Measurements from ENCODE around the gene NRG4.
"Not testable (repeated sequence)": the region's sequence is repeated elsewhere in the genome, so short reads cannot be mapped to it uniquely, and the experiment has no call there.

Gene NRG4

GRCh38 chr15:76011627-76012551 lies at the start of gene NRG4:
Gene NRG4 (minus strand): TSS chr15:76012424. CDS start chr15:76011230, 1,194 bp downstream.
- DNase-seq: no peak

GRCh38 chr15:76061700-76062099 lies 49.5 kb upstream of the NRG4 start:
- no peak for DNase-seq

- peak; percentile 73 for DNase-seq
These were observed 48.1 kb upstream of the NRG4 start for GRCh38 chr15:76060118-76060989.

- peak; percentile 63 for DNase-seq
These were observed 47.3 kb upstream of the NRG4 start, which contains the start of gene TMEM266 for GRCh38 chr15:76059320-76060117. Gene TMEM266 (plus strand): TSS chr15:76059985. CDS start chr15:76134264, 74,279 bp downstream.

DNA sequence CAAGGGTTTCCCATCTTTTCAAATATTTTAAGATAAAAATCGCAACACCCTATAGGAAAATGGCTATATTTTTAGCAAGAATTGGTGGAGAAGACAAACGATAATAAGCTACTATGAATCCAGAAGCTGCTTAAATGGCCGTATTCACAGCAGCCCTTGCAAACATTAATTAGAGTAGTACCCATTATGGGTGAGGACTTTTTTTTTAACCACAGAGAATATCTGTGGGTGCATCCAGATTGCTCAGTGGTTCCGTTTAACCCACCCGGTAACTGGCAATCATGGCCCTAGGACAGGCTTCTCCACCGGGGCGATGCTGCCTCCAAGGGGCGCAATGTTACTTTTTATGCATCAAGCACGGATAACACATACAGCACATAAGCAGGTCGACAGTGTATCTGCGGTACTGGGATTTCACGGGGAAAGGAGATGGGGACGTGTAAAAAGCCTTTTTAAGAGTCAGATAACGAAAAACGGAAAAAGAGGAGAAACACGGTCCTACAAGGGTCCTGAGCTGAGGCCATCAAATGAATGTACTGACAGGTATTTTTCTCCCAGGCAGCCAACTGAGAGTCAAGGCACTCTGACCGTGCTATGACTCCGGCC lies 46.6 kb upstream of the NRG4 start:
- DNase-seq: no peak

DNA sequence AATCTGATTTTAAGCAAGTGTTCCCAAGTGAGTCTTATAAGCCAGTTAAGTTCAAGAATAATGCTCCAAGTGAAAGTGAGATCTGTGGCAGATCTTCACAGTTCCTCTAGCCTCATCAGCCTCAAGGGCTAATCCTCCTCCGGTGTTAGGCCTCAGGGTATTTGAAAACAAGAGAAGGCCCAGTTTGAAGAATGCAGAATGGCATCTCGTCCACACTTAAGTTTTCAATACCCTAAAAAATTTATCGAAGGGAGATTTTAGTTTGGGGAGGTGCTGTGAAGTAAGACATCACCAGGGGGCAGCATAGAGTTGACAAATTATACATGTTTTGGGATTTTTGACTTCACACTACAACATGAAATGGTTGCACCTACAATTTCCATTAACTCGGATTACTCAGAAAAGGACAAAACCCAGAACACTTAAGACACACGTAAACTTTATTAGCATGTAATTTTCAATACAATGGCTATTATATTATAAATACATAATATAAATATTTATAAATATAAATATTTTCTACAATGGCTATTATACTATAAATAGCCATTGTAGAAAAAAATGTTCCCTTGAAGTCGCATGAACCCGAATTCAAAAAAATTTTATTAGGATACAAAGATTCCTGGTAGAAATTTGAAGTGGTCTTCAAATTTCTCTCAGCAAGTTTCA lies 45.2 kb upstream of the NRG4 start:
- peak; percentile 60 for DNase-seq

DNA sequence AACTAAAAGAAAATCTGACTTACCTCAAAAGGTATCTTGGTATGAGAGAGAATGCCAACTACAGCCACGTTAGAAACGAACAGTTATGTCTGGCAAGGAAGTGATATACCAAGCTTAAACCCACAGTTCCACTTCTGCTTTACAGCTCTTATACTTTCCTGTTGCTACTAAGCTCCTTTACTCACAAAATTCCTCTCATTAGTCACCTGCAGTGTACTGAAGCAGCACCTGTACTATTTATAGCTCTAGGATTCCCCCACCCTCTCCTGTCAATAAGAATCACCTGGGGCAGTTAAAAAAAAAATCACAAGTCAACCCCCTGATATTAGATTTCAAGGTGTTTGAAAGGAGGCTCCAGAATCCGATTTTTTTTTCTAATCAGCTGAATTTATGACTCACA lies 44.7 kb upstream of the NRG4 start:
- DNase-seq: no peak

- not testable (repeated sequence) for DNase-seq
These were observed 42.0 kb upstream of the NRG4 start for GRCh38 chr15:76054201-76054600.

- DNase-seq: no peak
These were observed 26.3 kb upstream of the NRG4 start for GRCh38 chr15:76038512-76038911.

- no peak for DNase-seq
These were observed 23.4 kb upstream of the NRG4 start for GRCh38 chr15:76035593-76035992.

DNA sequence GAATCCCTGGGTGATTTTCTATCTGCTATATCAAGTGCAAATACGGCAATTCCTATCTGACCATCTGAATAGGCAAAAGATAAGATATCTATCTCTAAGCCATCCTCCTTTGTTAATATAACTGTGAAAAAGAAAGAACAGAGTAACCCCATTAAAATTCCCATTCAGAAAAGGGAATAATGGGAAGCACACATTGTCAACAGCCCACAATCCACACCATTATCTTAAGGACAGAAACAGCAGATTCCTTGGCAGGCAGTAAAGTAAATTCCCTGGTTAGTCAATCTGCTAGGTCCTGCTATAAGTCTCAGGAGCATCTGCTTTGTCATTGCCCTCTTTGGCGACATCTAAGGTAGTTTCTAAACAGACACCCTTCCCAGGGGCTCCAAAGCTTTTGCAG lies 21.9 kb upstream of the NRG4 start:
- DNase-seq: no peak

GRCh38 chr15:76033438-76033837 lies 21.2 kb upstream of the NRG4 start:
- DNase-seq: no peak

GRCh38 chr15:76032046-76032445 lies 19.8 kb upstream of the NRG4 start:
- no peak for DNase-seq

DNA sequence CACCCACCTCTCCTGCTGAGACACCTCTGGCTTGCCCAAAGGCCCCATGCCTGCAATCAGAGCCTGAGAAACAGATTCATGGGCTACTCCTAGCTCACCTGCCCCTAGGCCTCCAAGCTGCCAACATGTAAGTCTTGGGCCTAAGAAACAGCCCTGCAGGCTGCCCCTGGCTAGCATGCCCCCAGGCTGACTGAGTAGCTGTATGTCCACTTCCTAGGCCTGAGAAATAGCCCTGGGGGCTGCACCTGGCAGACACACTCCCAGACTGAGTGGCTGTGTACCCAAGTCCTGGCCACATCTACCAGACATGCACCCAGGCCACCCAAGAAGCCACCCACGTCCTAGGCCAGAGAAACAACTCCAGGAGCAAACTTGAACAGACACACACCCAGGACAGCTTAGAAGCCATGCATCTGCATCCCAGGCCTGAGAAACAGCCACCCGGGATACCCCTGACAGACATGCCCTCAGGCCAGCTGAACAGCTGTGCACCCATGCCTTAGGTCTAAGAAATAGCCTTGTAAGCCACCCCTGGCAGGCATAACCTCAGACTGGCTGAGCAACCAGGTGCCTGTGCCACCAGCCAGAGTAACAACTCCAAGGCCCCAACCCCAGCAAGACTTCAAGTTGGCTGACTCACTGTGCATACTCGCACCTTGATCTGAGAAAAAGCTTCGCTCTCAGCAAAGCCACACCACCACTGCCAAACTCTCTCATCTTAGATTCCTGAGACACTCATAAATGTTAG lies 12.0 kb upstream of the NRG4 start:
- no peak for DNase-seq

GRCh38 chr15:76013470-76013869 lies 1.2 kb upstream of the NRG4 start:
- DNase-seq: not testable (repeated sequence)

GRCh38 chr15:76010613-76011012 lies 1.6 kb downstream of the NRG4 start:
- no peak for DNase-seq

GRCh38 chr15:76006136-76006778 lies 6.0 kb downstream of the NRG4 start:
- DNase-seq: no peak

- DNase-seq: no peak
These were observed 8.9 kb downstream of the NRG4 start for GRCh38 chr15:76003364-76003763.

DNA sequence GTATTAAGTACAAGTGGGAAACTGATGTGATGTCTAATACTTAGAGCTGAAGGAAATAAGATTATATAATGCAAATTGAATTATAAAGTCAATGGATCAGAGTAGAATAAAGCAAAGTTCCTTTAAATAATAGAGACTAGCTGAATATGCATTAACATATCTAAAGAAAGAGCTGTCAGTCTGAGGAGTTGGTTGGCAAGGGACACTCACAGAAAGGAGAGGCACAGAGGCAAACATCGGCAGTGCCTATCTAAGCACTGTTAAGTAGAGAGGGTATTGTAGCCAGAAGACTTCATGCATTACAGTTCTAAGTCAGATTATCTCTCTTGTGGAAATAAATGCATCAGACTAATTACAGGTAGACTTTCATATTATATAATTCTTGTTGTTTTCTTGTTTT lies 16.6 kb downstream of the NRG4 start:
- no peak for DNase-seq

GRCh38 chr15:75994220-75994619 lies 18.0 kb downstream of the NRG4 start:
- no peak for DNase-seq

Measured in activated CD8-positive, alpha-beta memory T cell treated with anti-CD3 and anti-CD28 coated beads for 24 hours (primary cell).